ENCODE results near the gene ZNF684.

GRCh38 chr1:40583980-40584379, 52.5 kb downstream of the ZNF684 start:
- TF ChIP-seq ZBTB7A (IDR thresholded peaks at IDR 0.05; ENCODE audit: low read depth), result no peak
- no peak for TF ChIP-seq TAF1 (IDR thresholded peaks at IDR 0.05; ENCODE audit: low read depth)
- TF ChIP-seq FOXM1 (IDR thresholded peaks at IDR 0.05; ENCODE audit: borderline replicate concordance, low read depth), result no peak
- TF ChIP-seq MAX (IDR thresholded peaks at IDR 0.05), result no peak
- TF ChIP-seq CREB1 (IDR thresholded peaks at IDR 0.05; ENCODE audit: low read depth), result no peak
- no peak for TF ChIP-seq CEBPB (IDR thresholded peaks at IDR 0.05)
